A549 (cell line): ENCODE results near the gene INHBC. TPM values are rescaled to one million over a fixed set of nuclear protein-coding genes. Genes with fewer than 3 reads are reported as not detected.
A peak's percentile ranks its signal among the peaks of the same experiment; 100 is the strongest.
"Not testable (repeated sequence)": the region's sequence is repeated elsewhere in the genome, so short reads cannot be mapped to it uniquely, and the experiment has no call there.

Source experiments
- ATAC-seq, 2 experiments: fragments of 200-7000 bp in 1 of 2; fragments of >200 bp in 1 of 2; cut with Nextera tagmentation in 1 of 2; cut with Tn5 transposase in 1 of 2; 3 replicates each; pipeline versions ENCODE4 v1.8.0 to v1.9.1; 2018 to 2020; ENCODE audit warnings: mild to moderate bottlenecking in 1 of 2, moderate library complexity in 1 of 2
- CTCF ChIA-PET: fragments of 300-600 bp; sonication (Branson Sonifier 250); formaldehyde crosslinking; extraction: SDS; loops from one replicate; lab custom pipeline; 2021; ENCODE audit warnings: antibody characterized with exemption, inconsistent platforms; lab: Yijun Ruan, JAX
- POLR2A ChIA-PET: fragments of 350-600 bp; formaldehyde crosslinking; extraction: SDS; loops from one replicate; lab custom pipeline; 2021; ENCODE audit warnings: antibody characterized with exemption, inconsistent platforms; lab: Yijun Ruan, JAX
- DNase-seq, 2 experiments: peaks; one replicate each; pipeline versions ENCODE4 v3.0.0 to v3.0.0-alpha.2; 2011 to 2016; ENCODE audit warnings: low read depth in 1 of 2, low spot score in 1 of 2
- FAIRE-seq: peaks from 2 replicates; lab custom pipeline; 2011; peaks lifted over from hg19 to GRCh38; lab: Jason Lieb, UNC
- H3K27ac ChIP-seq, 2 experiments: fragments of >200 bp; sonication (Bioruptor Twin); formaldehyde crosslinking; 3 replicates each; pipeline ENCODE4 v1.5.1; 2016 to 2017
- H3K4me1 ChIP-seq: fragments of >200 bp; sonication (Bioruptor Twin); formaldehyde crosslinking; 3 replicates; pipeline ENCODE4 v1.6.1; 2016
- H3K4me2 ChIP-seq: fragments of >200 bp; sonication (Bioruptor Twin); formaldehyde crosslinking; 3 replicates; pipeline ENCODE4 v1.6.1; 2016
- H3K4me3 ChIP-seq: fragments of >200 bp; sonication (Bioruptor Twin); formaldehyde crosslinking; 3 replicates; pipeline ENCODE4 v1.5.1; 2016
- H3K9me3 ChIP-seq: fragments of >200 bp; sonication (Bioruptor Twin); formaldehyde crosslinking; 3 replicates; pipeline ENCODE4 v1.6.1; 2016
- ATOH8 ChIP-seq: fragments of 250-450 bp; sonication (Bioruptor Pico); IDR thresholded peaks from 2 replicates; pipeline ENCODE4 v1.5.0; 2020; ENCODE audit warnings: low read depth, mild to moderate bottlenecking, moderate library complexity
- BHLHE40 ChIP-seq: IDR thresholded peaks from 2 replicates; pipeline ENCODE4 v1.6.1; 2012; ENCODE audit warnings: low read depth, low read length, inconsistent platforms
- CBX8 ChIP-seq: fragments of 200-600 bp; sonication (generic); IDR thresholded peaks from 2 replicates; pipeline ENCODE4 v1.6.1; 2016
- CHD4 ChIP-seq: fragments of 200-600 bp; sonication (generic); IDR thresholded peaks from 2 replicates; pipeline ENCODE4 v1.6.1; 2016; ENCODE audit warnings: antibody characterized with exemption, mild to moderate bottlenecking, borderline replicate concordance
- EHF ChIP-seq: fragments of 250-450 bp; sonication (Bioruptor Pico); IDR thresholded peaks from 2 replicates; pipeline ENCODE4 v1.5.0; 2020; ENCODE audit warnings: mild to moderate bottlenecking
- EHMT2 ChIP-seq: fragments of 200-600 bp; sonication (generic); IDR thresholded peaks from 2 replicates; pipeline ENCODE4 v1.6.1; 2016; ENCODE audit warnings: antibody characterized with exemption, low read depth, mild to moderate bottlenecking, moderate library complexity
- FOXS1 ChIP-seq: fragments of 250-450 bp; sonication (Bioruptor Pico); IDR thresholded peaks from 2 replicates; pipeline ENCODE4 v1.5.0; 2020; ENCODE audit warnings: mild to moderate bottlenecking, moderate library complexity
- HMGXB4 ChIP-seq: fragments of 250-450 bp; sonication (Bioruptor Pico); IDR thresholded peaks from 2 replicates; pipeline ENCODE4 v1.5.0; 2021; ENCODE audit warnings: mild to moderate bottlenecking, moderate library complexity, borderline replicate concordance
- NFE2L2 ChIP-seq: fragments of 150-350 bp; conservative IDR thresholded peaks from 2 replicates; pipeline ENCODE4 v1.6.1; 2014; ENCODE audit warnings: low read length
- NPAS2 ChIP-seq: fragments of 250-450 bp; sonication (Bioruptor Pico); IDR thresholded peaks from 2 replicates; pipeline ENCODE4 v1.8.0; 2022; ENCODE audit warnings: mild to moderate bottlenecking, moderate library complexity, borderline replicate concordance
- PHF8 ChIP-seq: fragments of 200-600 bp; sonication (generic); IDR thresholded peaks from 2 replicates; pipeline ENCODE4 v1.6.1; 2016; ENCODE audit warnings: low read depth, mild to moderate bottlenecking, antibody characterized with exemption, moderate library complexity, borderline replicate concordance
- RARB ChIP-seq: fragments of 250-450 bp; sonication (Bioruptor Pico); IDR thresholded peaks from 2 replicates; pipeline ENCODE4 v1.8.0; 2021; ENCODE audit warnings: mild to moderate bottlenecking, moderate library complexity
- USF2 ChIP-seq: fragments of 450-650 bp; IDR thresholded peaks from 2 replicates; pipeline ENCODE4 v1.6.1; 2014; ENCODE audit warnings: antibody characterized with exemption
- ZC3H11A ChIP-seq: fragments of 450-650 bp; IDR thresholded peaks from 2 replicates; pipeline ENCODE4 v1.6.1; 2014; ENCODE audit warnings: antibody characterized with exemption, mild to moderate bottlenecking
- ZSCAN20 ChIP-seq: fragments of 250-450 bp; sonication (Bioruptor Pico); IDR thresholded peaks from 2 replicates; pipeline ENCODE4 v1.8.0; 2022; ENCODE audit warnings: mild to moderate bottlenecking, moderate library complexity
- WGBS: methylation state at CpG from one replicate; pipeline ENCODE4 v1.1.6; 2017; ENCODE audit errors: missing lambda C conversion rate; 5-methylcytosine and 5-hydroxymethylcytosine counted together
- polyA plus RNA-seq, 4 experiments: library from polyadenylated mRNA; depleted of rRNA in 3 of 4; stranded (reverse); fragments of >200 nt; fragmentation: RNase III in 1 of 4; extraction: RNeasy Plus Mini Kit Qiagen cat#74134 plus additional on column Dnase treatment in 1 of 4; gene quantifications; 2 replicates in 3 of 4; 3 replicates in 1 of 4; pipeline ENCODE4 v1.2.3, GENCODE V29; 2011 to 2017
- TF ChIP-seq, protein P1 (sequence below): fragments of >200 bp; sonication (Bioruptor Twin); formaldehyde crosslinking; IDR thresholded peaks from 3 replicates; pipeline ENCODE4 v1.6.1; 2016

The INHBC gene
- polyA plus RNA-seq, 2 of the 4 experiments (the other 2 are of a cell fraction) = 0.08 TPM; not detected in 1

DNA sequence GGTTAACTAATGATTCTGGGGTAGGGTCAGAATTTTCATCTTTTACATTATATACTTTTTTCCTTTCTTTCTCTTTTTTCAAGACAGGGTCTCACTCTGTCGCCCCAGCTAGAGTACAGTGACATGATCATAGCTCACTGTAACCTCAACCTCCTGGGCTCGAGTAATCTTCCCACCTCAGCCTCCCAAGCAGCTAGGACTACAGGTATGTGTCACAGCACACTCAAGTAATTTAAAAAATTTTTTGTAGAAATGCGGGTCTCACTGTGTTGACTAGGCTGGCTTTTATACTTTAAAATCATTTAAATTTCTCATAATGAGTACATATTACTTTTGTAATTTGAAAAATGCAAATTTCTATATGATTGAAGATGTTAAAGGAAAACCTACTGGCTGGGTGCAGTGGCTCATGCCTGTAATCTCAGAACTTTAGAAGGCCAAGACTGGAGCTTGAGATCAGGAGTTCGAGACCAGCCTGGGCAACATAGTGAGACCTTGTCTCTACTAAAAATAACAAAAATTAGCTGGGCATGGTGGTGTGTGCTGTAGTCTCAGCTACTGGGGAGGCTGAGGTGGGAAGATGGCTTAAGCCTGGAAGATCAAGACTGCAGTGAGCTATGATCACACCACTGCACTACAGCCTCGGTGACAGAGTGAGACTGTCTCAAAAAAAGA, 29.5 kb upstream of the INHBC start:
- no peak for ATAC-seq

GRCh38 chr12:57410534-57410933, 24.1 kb upstream of the INHBC start:
- TF ChIP-seq ZSCAN20 = no peak
- peak; percentile 70 for TF ChIP-seq NFE2L2
- TF ChIP-seq CHD4 = no peak
- no peak for TF ChIP-seq PHF8
- TF ChIP-seq EHF (CRISPR knock-in tag) = no peak
- no peak overlapping the region for H3K4me3 ChIP-seq
- ChIA-PET CTCF (interaction anchor here (1.1 to 2.5 kb wide), 8 partner anchors 8 to 167 kb away, joined by 3 to 8 read pairs (median 4); no protein-coding TSS in a partner anchor), POLR2A (no interaction called here)
- no peaks in the 10 kb centered on the region for H3K4me1 ChIP-seq
- FAIRE-seq (no peak), ATAC-seq (no peak), DNase-seq (no peak)
- H3K9me3 ChIP-seq = no peaks in the 10 kb centered on the region
- H3K4me2 ChIP-seq = no peak overlapping the region
- no peak overlapping the region for H3K27ac ChIP-seq
- WGBS = 91% methylated on average over 4 of the region's 4 CpGs

More for the DNA sequence above, 29.5 kb upstream of the INHBC start:
- ChIA-PET POLR2A (interaction anchor here (1.3 kb wide), 1 partner anchor 25 kb away, joined by 3 read pairs; no protein-coding TSS in a partner anchor), CTCF (interaction anchor here (0.9 to 1.5 kb wide), 3 partner anchors 16 to 95 kb away, joined by 3 to 4 read pairs (median 3); no protein-coding TSS in a partner anchor)
- DNase-seq (no peak), FAIRE-seq (no peak)
- Histone ChIP-seq H3K9me3 (no peaks in the 10 kb centered on the region), H3K27ac (no peak overlapping the region), H3K4me2 (no peak overlapping the region), H3K4me1 (no peaks in the 10 kb centered on the region), H3K4me3 (no peak overlapping the region)
- no peak for TF ChIP-seq HMGXB4 (CRISPR knock-in tag)
- TF ChIP-seq NPAS2 = no peak
- no peak for TF ChIP-seq RARB (CRISPR knock-in tag)
- no peak for TF ChIP-seq ATOH8 (CRISPR knock-in tag)
- no peak for TF ChIP-seq ZC3H11A
- no peak for TF ChIP-seq EHMT2
- TF ChIP-seq EHF (CRISPR knock-in tag) = no peak
- TF ChIP-seq, protein P1, sequence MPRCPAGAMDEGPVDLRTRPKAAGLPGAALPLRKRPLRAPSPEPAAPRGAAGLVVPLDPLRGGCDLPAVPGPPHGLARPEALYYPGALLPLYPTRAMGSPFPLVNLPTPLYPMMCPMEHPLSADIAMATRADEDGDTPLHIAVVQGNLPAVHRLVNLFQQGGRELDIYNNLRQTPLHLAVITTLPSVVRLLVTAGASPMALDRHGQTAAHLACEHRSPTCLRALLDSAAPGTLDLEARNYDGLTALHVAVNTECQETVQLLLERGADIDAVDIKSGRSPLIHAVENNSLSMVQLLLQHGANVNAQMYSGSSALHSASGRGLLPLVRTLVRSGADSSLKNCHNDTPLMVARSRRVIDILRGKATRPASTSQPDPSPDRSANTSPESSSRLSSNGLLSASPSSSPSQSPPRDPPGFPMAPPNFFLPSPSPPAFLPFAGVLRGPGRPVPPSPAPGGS = no peak
- TF ChIP-seq CBX8 = no peak
- no peak for TF ChIP-seq BHLHE40
- no peak for TF ChIP-seq FOXS1 (CRISPR knock-in tag)
- TF ChIP-seq USF2 = no peak
- 95% methylated on average over 5 of the region's 5 CpGs for WGBS

GRCh38 chr12:57414160-57414559, 20.4 kb upstream of the INHBC start:
- FAIRE-seq, ATAC-seq, DNase-seq, H3K4me3 ChIP-seq, H3K9me3 ChIP-seq, POLR2A ChIA-PET, H3K4me2 ChIP-seq, H3K27ac ChIP-seq: not testable (repeated sequence)
- H3K4me1 ChIP-seq = peaks cover 15% of the 10 kb centered on the region
- CTCF ChIA-PET = interaction anchor here (1.0 to 1.4 kb wide), 4 partner anchors 16 to 170 kb away, joined by 3 to 5 read pairs (median 3); partner anchors contain the start of gene GLI1
- WGBS = 85% methylated on average over 6 of the region's 6 CpGs
